H1 (cell line): ENCODE measurements around the gene LRRK1. TPM values are rescaled to one million over a fixed set of nuclear protein-coding genes. Genes with fewer than 3 reads are reported as not detected.

Experiments
- CTCF ChIA-PET: fragments of 300-600 bp; sonication (Branson Sonifier 250); formaldehyde crosslinking; loops from one replicate; lab custom pipeline; 2021; ENCODE audit not compliant: partially characterized antibody; lab: Charles Lee
- POLR2A ChIA-PET: fragments of 300-600 bp; sonication (Branson Sonifier 250); formaldehyde crosslinking; loops from one replicate; lab custom pipeline; 2021; ENCODE audit warnings: inconsistent platforms; ENCODE audit not compliant: partially characterized antibody; lab: Charles Lee
- DNase-seq, 2 experiments: peaks; one replicate each; pipeline versions ENCODE4 v3.0.0 to v3.0.0-alpha.2; 2010 to 2022; ENCODE audit warnings: low spot score in 2 of 2, low read depth in 1 of 2, mixed read lengths in 1 of 2
- FAIRE-seq: peaks from 2 replicates; lab custom pipeline; 2011; peaks lifted over from hg19 to GRCh38; lab: Jason Lieb, UNC
- H2AFZ ChIP-seq: 2 replicates; pipeline ENCODE4 v1.8.1; 2012; ENCODE audit warnings: low read length, inconsistent platforms
- H2AK5ac ChIP-seq: 2 replicates; pipeline ENCODE4 v1.6.1; 2013; ENCODE audit warnings: low read depth, low read length
- H2BK120ac ChIP-seq: replicated peaks from 2 replicates; pipeline ENCODE3; 2013; ENCODE audit warnings: low read depth, low read length, inconsistent platforms
- H2BK12ac ChIP-seq: 2 replicates; pipeline ENCODE4 v1.6.1; 2013; ENCODE audit warnings: low read depth, low read length
- H2BK15ac ChIP-seq: 2 replicates; pipeline ENCODE4 v1.6.1; 2013; ENCODE audit warnings: low read length
- H2BK20ac ChIP-seq: 2 replicates; pipeline ENCODE4 v1.6.1; 2013; ENCODE audit warnings: low read length
- H2BK5ac ChIP-seq: 2 replicates; pipeline ENCODE4 v1.6.1; 2013; ENCODE audit warnings: low read depth, low read length
- H3K14ac ChIP-seq: 2 replicates; pipeline ENCODE4 v1.6.1; 2013; ENCODE audit warnings: inconsistent platforms; ENCODE audit not compliant: insufficient read length
- H3K18ac ChIP-seq: 2 replicates; pipeline ENCODE4 v1.6.1; 2013; ENCODE audit warnings: low read length; ENCODE audit errors: extremely low read depth
- H3K23ac ChIP-seq: 2 replicates; pipeline ENCODE4 v1.6.1; 2013; ENCODE audit warnings: inconsistent platforms; ENCODE audit not compliant: insufficient read length
- H3K23me2 ChIP-seq: 2 replicates; pipeline ENCODE4 v1.6.1; 2013; ENCODE audit warnings: low read depth, low read length
- H3K27ac ChIP-seq: 2 replicates; pipeline ENCODE4 v1.6.1; 2011; ENCODE audit warnings: low read depth, low read length, inconsistent platforms
- H3K27me3 ChIP-seq, 4 experiments: replicated peaks in 1 of 4; 1 replicate in 1 of 4; 2 replicates in 3 of 4; pipeline versions ENCODE4 v1.6.1 to v1.8.1; 2011 to 2013; ENCODE audit warnings: low read length in 3 of 4, mild to moderate bottlenecking in 3 of 4, inconsistent platforms in 2 of 4, mixed read lengths in 2 of 4, moderate library complexity in 1 of 4; ENCODE audit not compliant: control insufficient read depth in 3 of 4, insufficient read depth in 3 of 4; ENCODE audit errors: extremely low read depth in 1 of 4
- H3K36me3 ChIP-seq, 4 experiments: 2 replicates each; pipeline versions ENCODE4 v1.6.1 to v1.8.1; 2011 to 2013; ENCODE audit warnings: mild to moderate bottlenecking in 4 of 4, low read length in 3 of 4, moderate library complexity in 2 of 4, control low read depth in 1 of 4, inconsistent platforms in 1 of 4; ENCODE audit not compliant: insufficient read depth in 4 of 4, control insufficient read depth in 2 of 4
- H3K4ac ChIP-seq: replicated peaks from 2 replicates; pipeline ENCODE3; 2013; ENCODE audit warnings: low read length, low read depth, mixed read lengths, inconsistent platforms; ENCODE audit not compliant: insufficient read length
- H3K4me1 ChIP-seq, 4 experiments: replicated peaks in 1 of 4; 1 replicate in 1 of 4; 2 replicates in 3 of 4; pipeline versions ENCODE4 v1.6.1 to v1.8.1; 2011 to 2013; ENCODE audit warnings: low read length in 3 of 4, inconsistent platforms in 2 of 4, mixed read lengths in 1 of 4; ENCODE audit not compliant: insufficient read depth in 4 of 4, control insufficient read depth in 3 of 4
- H3K4me2 ChIP-seq, 2 experiments: 2 replicates each; pipeline versions ENCODE4 v1.6.1 to v1.8.1; 2011 to 2013; ENCODE audit warnings: low read depth in 2 of 2, low read length in 2 of 2, control low read depth in 1 of 2, inconsistent platforms in 1 of 2, mild to moderate bottlenecking in 1 of 2; ENCODE audit not compliant: insufficient read depth in 1 of 2
- H3K4me3 ChIP-seq, 4 experiments: fragments of 200-600, 300-600 bp in 1 of 4; sonication (generic), shearing (Covaris generic), sonication (Bioruptor Twin) in 1 of 4; 2 replicates each; pipeline versions ENCODE4 v1.5.1 to v1.8.1; 2011 to 2016; ENCODE audit warnings: low read length in 4 of 4, low read depth in 3 of 4, control low read depth in 2 of 4, inconsistent platforms in 2 of 4, mild to moderate bottlenecking in 2 of 4, mixed read lengths in 1 of 4, moderate library complexity in 1 of 4; ENCODE audit not compliant: insufficient read depth in 2 of 4; ENCODE audit errors: extremely low read depth in 1 of 4
- H3K56ac ChIP-seq: replicated peaks from 2 replicates; pipeline ENCODE3; 2013; ENCODE audit warnings: low read depth, mild to moderate bottlenecking, mixed read lengths, low read length, inconsistent platforms; ENCODE audit not compliant: insufficient read length
- H3K79me1 ChIP-seq: 2 replicates; pipeline ENCODE4 v1.6.1; 2013; ENCODE audit warnings: low read depth, low read length, control low read depth
- H3K79me2 ChIP-seq, 2 experiments: 2 replicates each; pipeline versions ENCODE4 v1.6.1 to v1.8.1; 2012 to 2013; ENCODE audit warnings: low read length in 2 of 2, mild to moderate bottlenecking in 2 of 2, inconsistent platforms in 1 of 2; ENCODE audit not compliant: insufficient read depth in 2 of 2, control insufficient read depth in 1 of 2
- H3K9ac ChIP-seq, 4 experiments: replicated peaks in 1 of 4; 1 replicate in 1 of 4; 2 replicates in 3 of 4; pipeline versions ENCODE4 v1.6.1 to v1.8.1; 2011 to 2013; ENCODE audit warnings: low read depth in 3 of 4, low read length in 3 of 4, control low read depth in 2 of 4, mild to moderate bottlenecking in 2 of 4, moderate library complexity in 2 of 4, inconsistent platforms in 1 of 4; ENCODE audit errors: extremely low read depth in 1 of 4
- H3K9me3 ChIP-seq, 2 experiments: 2 replicates each; pipeline versions ENCODE4 v1.6.1 to v1.8.1; 2012 to 2013; ENCODE audit warnings: mild to moderate bottlenecking in 2 of 2, moderate library complexity in 2 of 2, control low read depth in 1 of 2, inconsistent platforms in 1 of 2, low read depth in 1 of 2, low read length in 1 of 2, mixed read lengths in 1 of 2; ENCODE audit not compliant: insufficient read depth in 2 of 2
- H4K20me1 ChIP-seq, 2 experiments: replicated peaks in 1 of 2; 2 replicates each; pipeline versions ENCODE3 to v1.8.1; 2011 to 2013; ENCODE audit warnings: inconsistent platforms in 2 of 2, low read length in 2 of 2, mild to moderate bottlenecking in 1 of 2; ENCODE audit not compliant: insufficient read depth in 2 of 2, control insufficient read depth in 1 of 2
- H4K5ac ChIP-seq: 2 replicates; pipeline ENCODE4 v1.6.1; 2013; ENCODE audit warnings: low read length, low read depth, mixed read lengths, inconsistent platforms; ENCODE audit not compliant: insufficient read length
- H4K8ac ChIP-seq: 2 replicates; pipeline ENCODE4 v1.8.0; 2013; ENCODE audit warnings: mild to moderate bottlenecking, moderate library complexity, low read length, inconsistent platforms; ENCODE audit not compliant: insufficient read depth; ENCODE audit errors: extremely low read depth
- H4K91ac ChIP-seq: replicated peaks from 2 replicates; pipeline ENCODE3; 2013; ENCODE audit warnings: low read length, mixed read lengths, inconsistent platforms; ENCODE audit not compliant: insufficient read length
- GTF2F1 ChIP-seq: IDR thresholded peaks from 2 replicates; pipeline ENCODE4 v1.6.1; 2012; ENCODE audit warnings: low read depth, low read length, improper control_type of control experiment, borderline replicate concordance
- WGBS, 2 experiments: shearing (Covaris generic) in 1 of 2; methylation state at CpG; one replicate each; pipeline versions ENCODE4 v1.1.6 to v1.1.7; 2013 to 2015; ENCODE audit warnings: low lambda C conversion rate in 2 of 2, mixed read lengths in 2 of 2, inconsistent platforms in 1 of 2, low coverage in 1 of 2, missing lambda C conversion rate in 1 of 2; ENCODE audit not compliant: insufficient replicate concordance in 2 of 2, insufficient coverage in 1 of 2, insufficient read length in 1 of 2; ENCODE audit errors: extremely low coverage in 1 of 2, missing lambda C conversion rate in 1 of 2; 5-methylcytosine and 5-hydroxymethylcytosine counted together
- polyA plus RNA-seq, 7 experiments: library from polyadenylated mRNA; depleted of rRNA in 3 of 7; stranded (reverse) in 5 of 7; unstranded in 2 of 7; fragments of >200 nt in 5 of 7; fragments of 200-250 nt in 2 of 7; gene quantifications; 1 replicate in 5 of 7; 2 replicates in 1 of 7; 4 replicates in 1 of 7; pipeline versions ENCODE4 v1.2.1 to v1.2.3, GENCODE V29; 2011 to 2013; ENCODE audit warnings: missing spikeins in 2 of 7, mixed read lengths in 2 of 7
- total RNA-seq: library from RNA; stranded (reverse); fragmentation: NEBNext Ultra II Directional; extraction: Animal tissue kit (Norgen Biotek cat#: 25700); gene quantifications from 2 replicates; pipeline ENCODE4 v1.2.1, GENCODE V29; 2021

The LRRK1 gene
- total and polyA plus RNA-seq, 2 of the 8 experiments (the other 6 are each of a cell fraction or from before 2014, with no cell fraction given): 1.2 to 3.6 TPM

DNA sequence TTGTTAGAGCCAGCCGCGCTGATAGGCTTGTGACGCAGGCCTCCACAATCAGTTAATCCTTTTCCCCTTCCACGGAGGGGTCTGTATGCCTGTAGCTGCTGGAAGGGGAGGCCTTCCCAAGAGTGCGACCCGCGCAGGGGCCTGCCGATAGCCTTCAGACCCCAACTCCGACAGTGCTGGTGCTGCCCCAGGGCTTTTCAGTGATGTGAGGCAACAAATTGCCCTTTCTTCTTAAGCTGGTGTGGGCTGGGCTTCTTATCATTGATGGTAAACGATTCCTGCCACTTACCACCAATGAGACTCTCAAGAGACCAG, 189.3 kb downstream of the LRRK1 start:
- Histone ChIP-seq H3K36me3 (no peaks in the 10 kb centered on the region), H3K27ac (no peak overlapping the region), H3K23ac (no peak overlapping the region), H3K4me2 (no peak overlapping the region), H3K27me3 (no peaks in the 10 kb centered on the region), H2BK20ac (no peak overlapping the region), H3K56ac (no peak overlapping the region), H3K18ac (no peak overlapping the region), H2AK5ac (no peak overlapping the region), H2AFZ (no peak overlapping the region), H4K91ac (no peak overlapping the region), H2BK120ac (no peak overlapping the region), H2BK5ac (no peak overlapping the region), H4K20me1 (no peaks in the 10 kb centered on the region), H2BK15ac (no peak overlapping the region), H3K4me3 (no peak overlapping the region), H3K79me1 (no peaks in the 10 kb centered on the region), H3K9ac (no peak overlapping the region), H3K79me2 (no peaks in the 10 kb centered on the region), H3K4ac (no peak overlapping the region), H2BK12ac (no peak overlapping the region), H4K8ac (no peak overlapping the region), H4K5ac (no peak overlapping the region), H3K9me3 (no peaks in the 10 kb centered on the region), H3K14ac (no peak overlapping the region), H3K23me2 (no peaks in the 10 kb centered on the region), H3K4me1 (peaks cover 0 to 3% (median 0%) of the 10 kb centered on the region in 4 experiments; a peak in 1 of 7 replicates)
- FAIRE-seq (no peak), DNase-seq (no peak)
- 95% methylated on average over 10 of the region's 10 CpGs; no CpG with 5 or more reads in 1 of the 2 experiments for WGBS, 2 experiments
- no peak for TF ChIP-seq GTF2F1
- ChIA-PET CTCF (interaction anchor here (0.7 to 2.5 kb wide), 4 partner anchors 11 to 109 kb away, joined by 3 to 10 read pairs (median 4); no protein-coding TSS in a partner anchor), POLR2A (interaction anchor here (0.9 kb wide), 1 partner anchor 137 kb away, joined by 3 read pairs; no protein-coding TSS in a partner anchor)
